SK-N-SH (cell line): ENCODE results near the gene EXOC7.

Experiments used
- FOSL2 ChIP-seq: IDR thresholded peaks from 2 replicates; pipeline ENCODE4 v1.4.0; 2012; ENCODE audit warnings: low read depth, mild to moderate bottlenecking, moderate library complexity, borderline replicate concordance
- JUND ChIP-seq: IDR thresholded peaks from 2 replicates; pipeline ENCODE4 v1.4.0; 2012
- TF ChIP-seq, protein P1 (sequence below): fragments of 200-600 bp; sonication (generic); IDR thresholded peaks from 2 replicates; pipeline ENCODE4 v1.6.1; 2017; ENCODE audit warnings: antibody characterized with exemption, mild to moderate bottlenecking, moderate library complexity
- TF ChIP-seq, protein P2 (sequence below): IDR thresholded peaks from 2 replicates; pipeline ENCODE4 v1.4.0; 2012; ENCODE audit warnings: low read depth, borderline replicate concordance

DNA sequence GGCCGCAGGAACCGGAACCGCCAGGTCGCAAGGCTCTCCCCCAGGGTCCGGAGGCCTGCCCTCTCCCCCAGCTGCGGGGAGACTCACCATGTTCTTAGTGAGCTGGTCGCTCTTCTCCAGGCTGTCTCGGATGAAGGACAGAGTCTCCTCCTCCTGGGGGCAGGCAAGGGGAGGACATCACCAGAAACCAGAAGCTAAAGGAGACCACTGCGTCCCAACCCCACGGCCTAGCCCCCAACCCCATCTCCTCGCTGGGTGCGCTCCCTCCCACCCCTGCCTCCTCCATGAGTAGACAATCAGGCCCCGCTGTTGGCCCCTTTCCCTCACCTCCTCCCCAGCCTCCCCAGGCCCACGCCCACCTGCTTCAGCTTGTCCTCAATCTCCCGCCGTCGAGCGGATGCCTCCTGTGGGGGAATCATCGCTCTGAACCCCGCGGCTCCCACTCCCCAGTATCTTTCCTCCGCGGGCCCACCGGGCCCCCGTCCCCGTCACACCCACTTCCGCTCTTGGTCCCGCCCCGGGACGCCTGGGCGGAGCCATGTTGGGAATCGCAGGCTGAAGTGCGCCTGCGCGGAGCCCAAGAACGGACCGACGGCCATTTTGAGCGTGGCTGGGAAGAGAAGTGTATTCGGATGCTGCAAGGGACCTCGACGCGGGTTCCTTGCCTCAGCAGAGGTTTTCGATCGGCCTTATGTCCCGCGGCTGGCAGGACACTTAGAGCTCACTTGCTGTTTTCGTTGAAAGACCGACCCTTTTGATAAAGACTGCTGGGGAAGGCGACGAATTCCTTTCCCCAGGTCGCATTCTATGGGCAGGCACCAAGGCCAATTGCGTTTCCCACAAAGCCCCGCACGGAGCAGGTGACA, at the start of gene EXOC7:
- TF ChIP-seq, protein P1, sequence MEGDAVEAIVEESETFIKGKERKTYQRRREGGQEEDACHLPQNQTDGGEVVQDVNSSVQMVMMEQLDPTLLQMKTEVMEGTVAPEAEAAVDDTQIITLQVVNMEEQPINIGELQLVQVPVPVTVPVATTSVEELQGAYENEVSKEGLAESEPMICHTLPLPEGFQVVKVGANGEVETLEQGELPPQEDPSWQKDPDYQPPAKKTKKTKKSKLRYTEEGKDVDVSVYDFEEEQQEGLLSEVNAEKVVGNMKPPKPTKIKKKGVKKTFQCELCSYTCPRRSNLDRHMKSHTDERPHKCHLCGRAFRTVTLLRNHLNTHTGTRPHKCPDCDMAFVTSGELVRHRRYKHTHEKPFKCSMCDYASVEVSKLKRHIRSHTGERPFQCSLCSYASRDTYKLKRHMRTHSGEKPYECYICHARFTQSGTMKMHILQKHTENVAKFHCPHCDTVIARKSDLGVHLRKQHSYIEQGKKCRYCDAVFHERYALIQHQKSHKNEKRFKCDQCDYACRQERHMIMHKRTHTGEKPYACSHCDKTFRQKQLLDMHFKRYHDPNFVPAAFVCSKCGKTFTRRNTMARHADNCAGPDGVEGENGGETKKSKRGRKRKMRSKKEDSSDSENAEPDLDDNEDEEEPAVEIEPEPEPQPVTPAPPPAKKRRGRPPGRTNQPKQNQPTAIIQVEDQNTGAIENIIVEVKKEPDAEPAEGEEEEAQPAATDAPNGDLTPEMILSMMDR = peak; percentile 13; the same call in 1 of the 2 replicates
- TF ChIP-seq, protein P2, sequence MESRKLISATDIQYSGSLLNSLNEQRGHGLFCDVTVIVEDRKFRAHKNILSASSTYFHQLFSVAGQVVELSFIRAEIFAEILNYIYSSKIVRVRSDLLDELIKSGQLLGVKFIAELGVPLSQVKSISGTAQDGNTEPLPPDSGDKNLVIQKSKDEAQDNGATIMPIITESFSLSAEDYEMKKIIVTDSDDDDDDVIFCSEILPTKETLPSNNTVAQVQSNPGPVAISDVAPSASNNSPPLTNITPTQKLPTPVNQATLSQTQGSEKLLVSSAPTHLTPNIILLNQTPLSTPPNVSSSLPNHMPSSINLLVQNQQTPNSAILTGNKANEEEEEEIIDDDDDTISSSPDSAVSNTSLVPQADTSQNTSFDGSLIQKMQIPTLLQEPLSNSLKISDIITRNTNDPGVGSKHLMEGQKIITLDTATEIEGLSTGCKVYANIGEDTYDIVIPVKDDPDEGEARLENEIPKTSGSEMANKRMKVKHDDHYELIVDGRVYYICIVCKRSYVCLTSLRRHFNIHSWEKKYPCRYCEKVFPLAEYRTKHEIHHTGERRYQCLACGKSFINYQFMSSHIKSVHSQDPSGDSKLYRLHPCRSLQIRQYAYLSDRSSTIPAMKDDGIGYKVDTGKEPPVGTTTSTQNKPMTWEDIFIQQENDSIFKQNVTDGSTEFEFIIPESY = no peak
- TF ChIP-seq JUND (no peak), FOSL2 (no peak)
